HEK293 (cell line): ENCODE measurements around the gene OR6Q1.

Source experiments
- CTCF ChIA-PET: fragments of 350-600 bp; formaldehyde crosslinking; extraction: SDS; loops from one replicate; lab custom pipeline; 2021; ENCODE audit warnings: antibody characterized with exemption; lab: Yijun Ruan, JAX
- POLR2A ChIA-PET: fragments of 300-600 bp; formaldehyde crosslinking; extraction: SDS; loops from one replicate; lab custom pipeline; 2020; ENCODE audit warnings: antibody characterized with exemption, inconsistent platforms; lab: Yijun Ruan, JAX
- H3K27ac ChIP-seq: fragments of 200-500 bp; sonication (Bioruptor generic); 2 replicates; pipeline ENCODE4 v1.5.1; 2014; ENCODE audit warnings: low read depth, low read length, control low read depth, inconsistent platforms; ENCODE audit errors: extremely low read depth
- H3K36me3 ChIP-seq, 2 experiments: fragments of 200-500 bp in 1 of 2; sonication (Bioruptor generic) in 1 of 2; 1 replicate in 1 of 2; 2 replicates in 1 of 2; pipeline ENCODE4 v1.5.1; 2014 to 2017; ENCODE audit warnings: inconsistent platforms in 2 of 2, low read length in 2 of 2; ENCODE audit not compliant: control insufficient read depth in 2 of 2, insufficient read depth in 1 of 2
- H3K4me1 ChIP-seq: fragments of 200-500 bp; sonication (Bioruptor generic); 2 replicates; pipeline ENCODE4 v1.5.1; 2014; ENCODE audit warnings: mild to moderate bottlenecking, low read length, inconsistent platforms; ENCODE audit not compliant: control insufficient read depth, insufficient read depth
- H3K4me3 ChIP-seq: 2 replicates; pipeline ENCODE4 v1.5.1; 2011; ENCODE audit warnings: low read depth, mild to moderate bottlenecking, control low read depth, low read length, moderate library complexity
- H3K9me3 ChIP-seq: fragments of 200-500 bp; sonication (Bioruptor generic); 2 replicates; pipeline ENCODE4 v1.5.1; 2014; ENCODE audit warnings: low read depth, low read length, inconsistent platforms; ENCODE audit not compliant: control insufficient read depth, insufficient read depth
- BCL6B ChIP-seq: fragments of 450-650 bp; formaldehyde crosslinking; IDR thresholded peaks from 2 replicates; pipeline ENCODE4 v1.5.1; 2017; ENCODE audit warnings: missing biosample characterization, missing genetic modification characterization
- HOXA7 ChIP-seq: sonication (generic); formaldehyde crosslinking; IDR thresholded peaks from 2 replicates; pipeline ENCODE4 v1.8.1; 2022; ENCODE audit warnings: missing genetic modification reagents, borderline replicate concordance
- HOXC10 ChIP-seq: sonication (generic); formaldehyde crosslinking; IDR thresholded peaks from 2 replicates; pipeline ENCODE4 v1.8.1; 2023; ENCODE audit warnings: mild to moderate bottlenecking, missing genetic modification reagents
- PATZ1 ChIP-seq: fragments of 450-650 bp; formaldehyde crosslinking; IDR thresholded peaks from 2 replicates; pipeline ENCODE4 v1.5.1; 2016; ENCODE audit warnings: missing biosample characterization, missing genetic modification characterization
- ZBTB11 ChIP-seq: fragments of 450-650 bp; formaldehyde crosslinking; conservative IDR thresholded peaks from 2 replicates; pipeline ENCODE4 v1.5.1; 2016; ENCODE audit warnings: low read depth, missing biosample characterization, missing genetic modification characterization
- ZEB2 ChIP-seq: fragments of 450-650 bp; formaldehyde crosslinking; IDR thresholded peaks from 2 replicates; pipeline ENCODE4 v1.5.1; 2016; ENCODE audit warnings: missing biosample characterization, missing genetic modification characterization
- ZNF549 ChIP-seq: fragments of 450-650 bp; IDR thresholded peaks from 2 replicates; pipeline ENCODE4 v1.5.1; 2018; ENCODE audit warnings: missing biosample characterization, missing genetic modification characterization, mild to moderate bottlenecking, inconsistent platforms, moderate library complexity
- ZNF600 ChIP-seq: fragments of 450-650 bp; formaldehyde crosslinking; IDR thresholded peaks from 2 replicates; pipeline ENCODE4 v1.5.1; 2016; ENCODE audit warnings: missing biosample characterization, missing genetic modification characterization
- ZNF610 ChIP-seq: fragments of 450-650 bp; formaldehyde crosslinking; IDR thresholded peaks from 2 replicates; pipeline ENCODE4 v1.5.1; 2016; ENCODE audit warnings: missing biosample characterization, missing genetic modification characterization, borderline replicate concordance
- ZNF658 ChIP-seq: fragments of 450-650 bp; formaldehyde crosslinking; IDR thresholded peaks from 2 replicates; pipeline ENCODE4; 2016; ENCODE audit warnings: missing biosample characterization, missing genetic modification characterization
- ZNF768 ChIP-seq: fragments of 450-650 bp; formaldehyde crosslinking; IDR thresholded peaks from 2 replicates; pipeline ENCODE4 v1.5.1; 2018; ENCODE audit warnings: missing biosample characterization, mild to moderate bottlenecking, missing genetic modification characterization
- ZNF791 ChIP-seq: fragments of 450-650 bp; formaldehyde crosslinking; IDR thresholded peaks from 2 replicates; pipeline ENCODE4 v1.5.1; 2016; ENCODE audit warnings: missing biosample characterization, missing genetic modification characterization
- ZNF792 ChIP-seq: fragments of 450-650 bp; formaldehyde crosslinking; IDR thresholded peaks from 2 replicates; pipeline ENCODE4 v1.5.1; 2016; ENCODE audit warnings: missing biosample characterization, missing genetic modification characterization
- TF ChIP-seq, protein P1 (sequence below): fragments of 450-650 bp; IDR thresholded peaks from 2 replicates; pipeline ENCODE4 v1.5.1; 2018; ENCODE audit warnings: missing biosample characterization, missing genetic modification characterization
- TF ChIP-seq, protein P2 (sequence below): fragments of 450-650 bp; formaldehyde crosslinking; IDR thresholded peaks from 2 replicates; pipeline ENCODE4 v1.5.1; 2016; ENCODE audit warnings: missing biosample characterization, missing genetic modification characterization
- TF ChIP-seq, protein P3 (sequence below): fragments of 450-650 bp; formaldehyde crosslinking; IDR thresholded peaks from 2 replicates; pipeline ENCODE4 v1.5.1; 2016; ENCODE audit warnings: missing biosample characterization, missing genetic modification characterization
- TF ChIP-seq, protein P4 (sequence below): fragments of 450-650 bp; formaldehyde crosslinking; optimal IDR thresholded peaks from 2 replicates; pipeline ENCODE3; 2016; ENCODE audit warnings: missing biosample characterization, mild to moderate bottlenecking, missing genetic modification characterization

The OR6Q1 gene

GRCh38 chr11:58046231-58046630, 15.5 kb downstream of the OR6Q1 start:
- ChIA-PET CTCF (interaction anchor here (0.6 kb wide), 1 partner anchor 700 kb away, joined by 5 read pairs; no protein-coding TSS in a partner anchor), POLR2A (no interaction called here)
- H3K36me3 ChIP-seq = no peaks in the 10 kb centered on the region
- H3K27ac ChIP-seq = no peak overlapping the region
- no peak overlapping the region for H3K4me3 ChIP-seq
- no peaks in the 10 kb centered on the region for H3K9me3 ChIP-seq
- no peak for TF ChIP-seq ZNF658
- TF ChIP-seq, protein P1, sequence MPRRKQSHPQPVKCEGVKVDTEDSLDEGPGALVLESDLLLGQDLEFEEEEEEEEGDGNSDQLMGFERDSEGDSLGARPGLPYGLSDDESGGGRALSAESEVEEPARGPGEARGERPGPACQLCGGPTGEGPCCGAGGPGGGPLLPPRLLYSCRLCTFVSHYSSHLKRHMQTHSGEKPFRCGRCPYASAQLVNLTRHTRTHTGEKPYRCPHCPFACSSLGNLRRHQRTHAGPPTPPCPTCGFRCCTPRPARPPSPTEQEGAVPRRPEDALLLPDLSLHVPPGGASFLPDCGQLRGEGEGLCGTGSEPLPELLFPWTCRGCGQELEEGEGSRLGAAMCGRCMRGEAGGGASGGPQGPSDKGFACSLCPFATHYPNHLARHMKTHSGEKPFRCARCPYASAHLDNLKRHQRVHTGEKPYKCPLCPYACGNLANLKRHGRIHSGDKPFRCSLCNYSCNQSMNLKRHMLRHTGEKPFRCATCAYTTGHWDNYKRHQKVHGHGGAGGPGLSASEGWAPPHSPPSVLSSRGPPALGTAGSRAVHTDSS (tag by site-specific recombination) = no peak
- TF ChIP-seq ZNF549 = no peak
- TF ChIP-seq, protein P2, sequence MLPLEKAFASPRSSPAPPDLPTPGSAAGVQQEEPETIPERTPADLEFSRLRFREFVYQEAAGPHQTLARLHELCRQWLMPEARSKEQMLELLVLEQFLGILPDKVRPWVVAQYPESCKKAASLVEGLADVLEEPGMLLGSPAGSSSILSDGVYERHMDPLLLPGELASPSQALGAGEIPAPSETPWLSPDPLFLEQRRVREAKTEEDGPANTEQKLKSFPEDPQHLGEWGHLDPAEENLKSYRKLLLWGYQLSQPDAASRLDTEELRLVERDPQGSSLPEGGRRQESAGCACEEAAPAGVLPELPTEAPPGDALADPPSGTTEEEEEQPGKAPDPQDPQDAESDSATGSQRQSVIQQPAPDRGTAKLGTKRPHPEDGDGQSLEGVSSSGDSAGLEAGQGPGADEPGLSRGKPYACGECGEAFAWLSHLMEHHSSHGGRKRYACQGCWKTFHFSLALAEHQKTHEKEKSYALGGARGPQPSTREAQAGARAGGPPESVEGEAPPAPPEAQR (tag by site-specific recombination) = no peak
- TF ChIP-seq ZNF610 (tag by site-specific recombination) = no peak
- no peaks in the 10 kb centered on the region for H3K4me1 ChIP-seq

DNA sequence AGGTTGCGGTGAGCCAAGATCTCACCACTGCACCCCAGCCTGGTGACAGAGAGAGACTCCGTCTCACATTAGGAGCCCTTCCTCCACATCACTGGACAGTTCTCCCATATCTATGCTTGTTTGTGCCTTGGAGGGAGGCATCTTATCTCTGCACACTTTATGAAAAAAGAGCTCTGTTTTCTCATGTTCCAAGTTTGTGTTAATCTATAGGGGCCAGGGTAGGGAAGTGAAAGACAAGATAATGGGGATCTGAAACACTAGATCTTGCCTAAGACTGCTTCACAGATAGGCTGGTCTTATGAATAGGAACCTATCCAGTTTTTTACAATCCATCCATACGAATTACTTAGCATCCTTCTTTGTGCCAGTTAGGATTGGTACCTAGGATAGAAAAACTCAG, 17.1 kb downstream of the OR6Q1 start:
- CTCF ChIA-PET = no interaction called here
- H3K9me3 ChIP-seq = no peaks in the 10 kb centered on the region
- H3K36me3 ChIP-seq = no peaks in the 10 kb centered on the region
- TF ChIP-seq BCL6B (tag by site-specific recombination) (no peak), ZBTB11 (tag by site-specific recombination) (no peak), ZNF791 (no peak), HOXA7 (CRISPR knock-in tag) (no peak), ZNF792 (tag by site-specific recombination) (no peak), ZEB2 (tag by site-specific recombination) (no peak), PATZ1 (no peak), HOXC10 (CRISPR knock-in tag) (no peak), ZNF600 (tag by site-specific recombination) (no peak), ZNF768 (tag by site-specific recombination) (no peak)
- TF ChIP-seq, protein P3, sequence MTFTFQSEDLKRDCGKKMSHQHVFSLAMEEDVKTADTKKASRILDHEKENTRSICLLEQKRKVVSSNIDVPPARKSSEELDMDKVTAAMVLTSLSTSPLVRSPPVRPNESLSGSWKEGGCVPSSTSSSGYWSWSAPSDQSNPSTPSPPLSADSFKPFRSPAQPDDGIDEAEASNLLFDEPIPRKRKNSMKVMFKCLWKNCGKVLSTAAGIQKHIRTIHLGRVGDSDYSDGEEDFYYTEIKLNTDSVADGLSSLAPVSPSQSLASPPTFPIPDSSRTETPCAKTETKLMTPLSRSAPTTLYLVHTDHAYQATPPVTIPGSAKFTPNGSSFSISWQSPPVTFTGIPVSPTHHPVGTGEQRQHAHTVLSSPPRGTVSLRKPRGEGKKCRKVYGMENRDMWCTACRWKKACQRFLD (tag by site-specific recombination) = no peak
- TF ChIP-seq, protein P2 (tag by site-specific recombination) = no peak
- TF ChIP-seq, protein P4, sequence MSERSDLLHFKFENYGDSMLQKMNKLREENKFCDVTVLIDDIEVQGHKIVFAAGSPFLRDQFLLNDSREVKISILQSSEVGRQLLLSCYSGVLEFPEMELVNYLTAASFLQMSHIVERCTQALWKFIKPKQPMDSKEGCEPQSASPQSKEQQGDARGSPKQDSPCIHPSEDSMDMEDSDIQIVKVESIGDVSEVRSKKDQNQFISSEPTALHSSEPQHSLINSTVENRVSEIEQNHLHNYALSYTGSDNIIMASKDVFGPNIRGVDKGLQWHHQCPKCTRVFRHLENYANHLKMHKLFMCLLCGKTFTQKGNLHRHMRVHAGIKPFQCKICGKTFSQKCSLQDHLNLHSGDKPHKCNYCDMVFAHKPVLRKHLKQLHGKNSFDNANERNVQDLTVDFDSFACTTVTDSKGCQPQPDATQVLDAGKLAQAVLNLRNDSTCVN (tag by site-specific recombination) = no peak
- no peak overlapping the region for H3K27ac ChIP-seq
- POLR2A ChIA-PET = no interaction called here
- no peaks in the 10 kb centered on the region for H3K4me1 ChIP-seq
- no peak overlapping the region for H3K4me3 ChIP-seq
